ENCODE measurements around the gene MTIF2.
"Not testable (repeated sequence)": the region's sequence is repeated elsewhere in the genome, so short reads cannot be mapped to it uniquely, and the experiment has no call there.

The MTIF2 gene

GRCh38 chr2:55191888-55192287, 77.1 kb downstream of the MTIF2 start:
- not testable (repeated sequence) for DNase-seq

GRCh38 chr2:55186837-55187236, 82.2 kb downstream of the MTIF2 start:
- not testable (repeated sequence) for DNase-seq

Measured in NCI-H1436 treated with DMSO at 0.1 percent for 48 hours (cell line).